Measurements from ENCODE around the gene SLC11A1.

GRCh38 chr2:218368150-218368528 is 13.9 kb upstream of the SLC11A1 start:
- TF ChIP-seq CTCF (IDR thresholded peaks at IDR 0.05) (no peak), POLR2A (IDR thresholded peaks at IDR 0.05) (no peak)
